SKM-1 treated with dmso at 0.1 percent for 144 hours (cell line): ENCODE measurements around the gene BEAN1.

Experiments
- DNase-seq: peaks from one replicate; lab custom pipeline; 2025; ENCODE audit not compliant: unreplicated experiment; lab: John Stamatoyannopoulos, UW

The BEAN1 gene

GRCh38 chr16:66469291-66469946 lies 42.3 kb downstream of the BEAN1 start:
- DNase-seq: no peak

- no peak for DNase-seq
These were observed 43.0 kb downstream of the BEAN1 start for GRCh38 chr16:66469947-66470546.

- DNase-seq: no peak
These were observed 43.5 kb downstream of the BEAN1 start for GRCh38 chr16:66470556-66470955.

GRCh38 chr16:66471264-66471663 lies 44.2 kb downstream of the BEAN1 start:
- DNase-seq: no peak

- DNase-seq: no peak
These were observed 44.8 kb downstream of the BEAN1 start for GRCh38 chr16:66471716-66472393.

- no peak for DNase-seq
These were observed 46.0 kb downstream of the BEAN1 start for GRCh38 chr16:66473051-66473571.

- DNase-seq: no peak
These were observed 46.8 kb downstream of the BEAN1 start for GRCh38 chr16:66473654-66474519.

GRCh38 chr16:66474750-66475199 lies 47.7 kb downstream of the BEAN1 start:
- peak; percentile 63 for DNase-seq

- no peak for DNase-seq
These were observed 48.1 kb downstream of the BEAN1 start for GRCh38 chr16:66475232-66475631.

GRCh38 chr16:66476328-66477027 lies 49.4 kb downstream of the BEAN1 start:
- DNase-seq: no peak

- DNase-seq: no peak
These were observed 50.0 kb downstream of the BEAN1 start for GRCh38 chr16:66477028-66477515.

- DNase-seq: peak; percentile 68
These were observed 51.8 kb downstream of the BEAN1 start for GRCh38 chr16:66478733-66479511.

- DNase-seq: no peak
These were observed 52.7 kb downstream of the BEAN1 start for GRCh38 chr16:66479661-66480264.

GRCh38 chr16:66480265-66481080 lies 53.4 kb downstream of the BEAN1 start:
- DNase-seq: no peak

- DNase-seq: no peak
These were observed 54.2 kb downstream of the BEAN1 start for GRCh38 chr16:66481081-66481942.

GRCh38 chr16:66481943-66482390 lies 54.9 kb downstream of the BEAN1 start:
- DNase-seq: no peak
